Activated naive CD8-positive, alpha-beta T cell (primary cell): Measurements from ENCODE around the gene TBC1D9.

Experiments used
- H3K27ac Mint-ChIP-seq: one replicate; pipeline ENCODE4 v1.8.0; 2021; ENCODE audit warnings: mixed read lengths
- H3K27me3 Mint-ChIP-seq: one replicate; pipeline ENCODE4 v1.8.0; 2021; ENCODE audit warnings: mixed read lengths
- H3K36me3 Mint-ChIP-seq: one replicate; pipeline ENCODE4 v1.8.0; 2021; ENCODE audit warnings: mixed read lengths
- H3K4me1 Mint-ChIP-seq: one replicate; pipeline ENCODE4 v1.8.0; 2021; ENCODE audit warnings: low read depth, mixed read lengths
- H3K4me3 Mint-ChIP-seq: one replicate; pipeline ENCODE4 v1.8.0; 2021; ENCODE audit warnings: mild to moderate bottlenecking, mixed read lengths
- H3K9me3 Mint-ChIP-seq: one replicate; pipeline ENCODE4 v1.8.0; 2021; ENCODE audit warnings: low read depth, mixed read lengths

The TBC1D9 gene

DNA sequence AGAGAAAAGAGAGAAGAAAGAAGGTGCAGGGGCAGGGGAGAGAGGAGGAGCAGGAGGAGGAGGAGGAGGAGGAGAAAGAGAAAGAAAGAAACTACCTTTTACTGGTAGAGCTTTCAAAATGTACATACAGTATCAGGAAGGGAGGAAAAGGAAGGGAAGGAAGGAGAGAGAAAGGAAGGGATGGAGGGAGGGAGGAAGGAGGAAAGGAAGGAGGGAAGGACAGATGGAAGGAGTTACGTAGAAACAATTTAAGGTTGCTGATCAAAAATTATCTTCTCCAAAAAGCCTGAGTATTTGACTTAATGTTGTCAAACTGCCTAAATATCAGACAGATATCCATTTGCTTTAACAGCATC is 13.4 kb downstream of the TBC1D9 start:
- H3K36me3 Mint-ChIP-seq = no peaks in the 10 kb centered on the region
- H3K27ac Mint-ChIP-seq = no peak overlapping the region
- H3K4me1 Mint-ChIP-seq = no peaks in the 10 kb centered on the region
- H3K4me3 Mint-ChIP-seq = no peak overlapping the region
- peaks cover 13% of the 10 kb centered on the region for H3K27me3 Mint-ChIP-seq
- H3K9me3 Mint-ChIP-seq = no peaks in the 10 kb centered on the region

DNA sequence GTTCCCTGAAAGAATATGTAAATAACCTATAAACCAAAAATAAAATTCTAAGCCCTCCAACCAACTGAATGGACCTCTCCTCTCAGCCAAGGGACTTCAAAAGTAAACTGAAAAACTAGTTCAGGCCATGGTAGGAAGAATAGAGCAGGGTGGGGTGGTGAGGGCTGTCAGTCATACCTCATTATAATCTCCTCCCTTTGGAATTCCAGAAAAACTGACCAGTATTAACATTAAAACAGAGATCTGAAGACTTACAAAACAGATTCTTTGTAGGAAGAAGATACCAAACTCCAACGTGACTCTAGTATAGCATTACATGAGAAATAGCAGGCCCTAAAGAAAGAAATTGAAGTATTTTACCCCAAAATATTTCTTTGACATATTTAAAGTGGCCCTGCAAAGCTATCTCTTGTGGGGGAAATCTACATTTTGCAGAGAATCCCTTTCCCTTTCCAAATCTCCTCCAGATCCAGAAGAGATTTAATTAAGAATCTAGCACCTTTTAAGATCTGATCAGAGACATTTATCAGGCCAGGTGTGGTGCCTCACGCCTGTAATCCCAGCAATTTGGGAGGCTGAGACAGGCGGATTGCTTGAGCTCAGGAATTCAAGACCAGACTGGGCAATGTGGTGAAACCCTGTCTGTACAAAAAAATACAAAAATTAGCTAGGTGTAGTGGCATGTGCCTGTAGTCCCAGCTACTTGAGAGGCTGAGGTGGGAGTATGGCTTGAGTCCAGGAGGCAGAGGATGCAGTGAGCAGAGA is 15.1 kb downstream of the TBC1D9 start:
- Mint-ChIP-seq H3K27ac (no peak overlapping the region), H3K27me3 (peaks cover 14% of the 10 kb centered on the region), H3K36me3 (no peaks in the 10 kb centered on the region), H3K9me3 (no peaks in the 10 kb centered on the region), H3K4me1 (no peaks in the 10 kb centered on the region), H3K4me3 (no peak overlapping the region)

DNA sequence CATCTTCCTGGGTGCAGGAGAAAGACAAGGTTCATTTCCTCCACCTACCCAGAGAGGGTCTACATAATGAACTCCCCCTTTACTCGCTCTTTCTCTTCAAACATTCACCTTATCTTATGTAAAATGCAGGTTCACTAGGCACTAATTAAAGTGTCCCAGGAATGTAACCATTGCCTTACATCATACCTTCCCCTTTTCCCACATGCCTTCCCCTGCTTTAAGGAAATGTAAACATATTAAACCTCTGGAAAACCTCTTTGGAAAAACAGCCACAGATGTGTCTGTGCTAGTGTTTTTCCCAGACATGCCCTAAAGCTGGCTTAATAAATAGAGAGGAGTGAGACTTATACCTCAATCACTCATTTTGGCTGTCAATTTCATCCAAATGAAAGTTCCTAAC is 15.8 kb downstream of the TBC1D9 start:
- Mint-ChIP-seq H3K4me1 (no peaks in the 10 kb centered on the region), H3K36me3 (no peaks in the 10 kb centered on the region), H3K27me3 (peaks cover 14% of the 10 kb centered on the region), H3K9me3 (no peaks in the 10 kb centered on the region), H3K4me3 (no peak overlapping the region), H3K27ac (no peak overlapping the region)

DNA sequence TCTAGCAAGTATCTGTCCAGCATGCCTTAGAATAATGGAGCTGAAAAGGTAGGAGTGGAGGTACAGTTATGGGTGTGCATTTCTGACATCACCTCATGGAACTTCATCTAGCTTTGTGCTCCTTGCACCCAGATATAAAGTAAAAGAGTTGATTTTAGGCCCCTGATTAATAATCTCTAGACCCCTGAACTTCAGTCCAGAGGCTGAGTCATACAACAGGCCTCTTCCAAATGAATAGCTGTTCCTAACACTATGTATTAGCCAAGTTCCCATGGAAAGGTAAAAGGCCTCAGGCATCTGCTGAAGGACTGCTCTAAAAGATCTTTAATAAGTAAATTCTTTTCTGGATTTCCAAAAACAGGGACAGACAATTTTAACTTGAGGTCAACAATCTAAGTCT is 16.2 kb downstream of the TBC1D9 start:
- no peaks in the 10 kb centered on the region for H3K36me3 Mint-ChIP-seq

DNA sequence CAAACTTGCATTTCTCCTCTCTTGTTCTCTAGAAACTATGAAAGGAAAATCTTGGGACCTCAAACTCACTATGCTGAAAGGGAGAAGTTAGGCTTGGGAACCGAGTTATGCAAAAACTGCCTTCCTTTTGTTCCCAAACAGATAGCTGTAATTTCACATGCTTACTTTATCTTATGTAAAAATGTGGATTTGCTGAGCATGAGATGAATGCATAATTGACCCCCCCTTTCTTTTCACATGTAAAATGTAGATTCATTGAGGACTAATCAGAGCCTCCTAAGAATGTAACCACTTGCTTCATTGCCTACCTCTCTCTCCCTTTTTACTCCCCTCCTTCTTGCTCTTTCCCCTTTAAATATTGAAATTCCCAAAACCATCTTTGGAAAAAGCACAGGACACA is 18.0 kb downstream of the TBC1D9 start:
- no peak overlapping the region for H3K27ac Mint-ChIP-seq
- H3K4me3 Mint-ChIP-seq = no peak overlapping the region
- peaks cover 16% of the 10 kb centered on the region for H3K27me3 Mint-ChIP-seq
- no peaks in the 10 kb centered on the region for H3K4me1 Mint-ChIP-seq
- no peaks in the 10 kb centered on the region for H3K36me3 Mint-ChIP-seq
- H3K9me3 Mint-ChIP-seq = no peaks in the 10 kb centered on the region

More for the DNA sequence above, 16.2 kb downstream of the TBC1D9 start:
- Mint-ChIP-seq H3K27ac (no peak overlapping the region), H3K27me3 (peaks cover 14% of the 10 kb centered on the region), H3K9me3 (no peaks in the 10 kb centered on the region), H3K4me1 (no peaks in the 10 kb centered on the region), H3K4me3 (no peak overlapping the region)

DNA sequence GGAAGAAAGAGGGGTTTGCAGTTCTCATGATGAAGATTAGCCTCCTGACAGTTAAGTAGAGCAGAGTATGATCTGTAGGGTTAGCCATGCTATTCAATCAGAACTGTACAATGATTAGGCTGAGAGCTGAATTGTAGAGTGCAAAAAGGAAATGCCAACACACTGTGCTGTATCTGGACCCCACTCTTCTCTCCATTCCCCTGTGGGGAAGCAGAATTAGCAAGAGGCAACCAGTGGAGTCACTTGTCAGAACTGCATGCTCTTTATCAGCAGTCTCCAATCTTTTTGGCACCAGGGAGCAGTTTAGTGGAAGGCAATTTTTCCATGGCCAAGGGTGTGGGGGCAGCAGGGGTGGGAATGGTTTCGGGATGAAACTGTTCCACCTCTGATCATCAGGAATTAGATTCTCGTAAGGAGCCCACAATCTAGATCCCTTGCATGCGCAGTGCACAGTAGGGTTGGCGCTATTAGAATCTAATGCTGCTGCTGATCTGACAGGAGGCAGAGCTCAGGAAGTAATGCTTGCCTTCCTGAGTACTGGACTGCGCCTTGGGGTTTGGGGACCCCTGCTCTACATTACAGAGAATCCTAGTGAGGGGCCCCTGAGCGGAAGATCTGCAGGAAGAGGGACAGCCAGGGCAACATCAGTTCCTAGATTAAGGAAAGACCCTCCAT is 19.4 kb downstream of the TBC1D9 start:
- no peaks in the 10 kb centered on the region for H3K9me3 Mint-ChIP-seq
- H3K27ac Mint-ChIP-seq = no peak overlapping the region
- no peaks in the 10 kb centered on the region for H3K36me3 Mint-ChIP-seq
- H3K4me1 Mint-ChIP-seq = no peaks in the 10 kb centered on the region
- peaks cover 16% of the 10 kb centered on the region for H3K27me3 Mint-ChIP-seq
- no peak overlapping the region for H3K4me3 Mint-ChIP-seq

DNA sequence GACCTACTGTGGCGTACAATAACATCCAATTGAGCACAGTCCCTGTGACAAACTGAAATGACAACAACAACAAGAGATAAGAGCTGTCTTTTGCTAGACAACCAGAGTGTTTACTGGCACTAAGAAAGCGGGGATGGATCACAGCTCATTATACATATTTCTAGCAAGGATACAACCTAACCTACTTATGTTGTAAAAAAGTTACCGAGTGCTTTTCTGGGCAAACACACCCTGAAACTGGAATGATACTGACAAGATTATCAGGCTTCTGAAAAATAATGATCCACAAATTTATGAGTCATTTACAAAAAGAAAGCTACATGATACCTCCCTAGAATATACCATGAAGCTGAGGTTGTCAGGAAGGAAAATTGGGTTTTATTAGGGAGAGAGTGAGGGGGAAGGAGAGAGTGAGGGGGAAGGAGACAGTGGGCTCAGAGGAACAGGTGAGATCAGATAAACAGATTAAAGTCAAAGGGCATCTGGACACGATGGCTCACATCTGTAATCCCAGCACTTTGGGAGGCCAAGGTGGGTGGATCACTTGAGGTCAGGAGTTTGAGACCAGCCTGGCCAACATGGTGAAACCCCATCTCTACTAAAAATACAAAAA is 20.3 kb downstream of the TBC1D9 start:
- H3K4me1 Mint-ChIP-seq = no peaks in the 10 kb centered on the region
- no peak overlapping the region for H3K27ac Mint-ChIP-seq
- H3K9me3 Mint-ChIP-seq = no peaks in the 10 kb centered on the region
- no peaks in the 10 kb centered on the region for H3K36me3 Mint-ChIP-seq
- peaks cover 15% of the 10 kb centered on the region for H3K27me3 Mint-ChIP-seq
- no peak overlapping the region for H3K4me3 Mint-ChIP-seq

DNA sequence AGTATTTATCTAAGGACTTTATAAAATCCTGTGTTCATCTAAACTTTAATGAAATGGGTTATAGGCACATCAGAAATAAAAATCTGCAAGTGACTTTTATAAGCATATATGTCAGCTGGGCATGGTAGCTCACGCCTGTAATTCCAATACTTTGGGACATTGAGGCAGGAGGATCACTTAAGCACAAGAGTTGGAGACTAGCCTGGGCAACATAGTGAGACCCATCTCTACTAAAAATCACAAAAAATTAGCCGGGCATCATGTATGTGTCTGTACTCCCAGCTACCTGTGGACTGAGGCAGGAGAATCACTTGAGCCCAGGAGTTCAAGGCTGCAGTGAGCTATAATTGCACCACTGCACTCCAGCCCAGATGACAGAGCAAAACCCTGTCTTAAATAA is 20.9 kb downstream of the TBC1D9 start:
- Mint-ChIP-seq H3K27me3 (peaks cover 13% of the 10 kb centered on the region), H3K36me3 (no peaks in the 10 kb centered on the region), H3K9me3 (no peaks in the 10 kb centered on the region), H3K4me1 (no peaks in the 10 kb centered on the region), H3K27ac (no peak overlapping the region), H3K4me3 (no peak overlapping the region)

DNA sequence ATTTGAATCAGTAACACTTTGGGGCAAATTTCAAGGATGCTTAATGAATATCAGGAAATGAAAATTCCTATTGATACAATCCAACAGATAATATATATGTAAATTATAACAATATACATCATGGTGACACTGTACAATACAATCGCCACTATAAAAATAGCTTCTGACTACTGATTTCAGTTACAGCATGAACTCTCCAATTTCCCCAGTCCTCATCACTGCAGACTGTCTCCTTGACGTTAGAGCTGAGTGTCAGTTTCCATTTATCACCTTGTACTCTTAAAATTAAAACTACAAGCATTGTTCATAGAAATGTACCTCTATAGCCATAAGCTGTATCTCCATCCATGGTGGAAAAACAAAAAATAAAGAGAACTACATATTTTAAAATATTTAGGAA is 23.4 kb downstream of the TBC1D9 start:
- Mint-ChIP-seq H3K36me3 (no peaks in the 10 kb centered on the region), H3K27ac (no peak overlapping the region), H3K4me1 (no peaks in the 10 kb centered on the region), H3K27me3 (peaks cover 9% of the 10 kb centered on the region), H3K9me3 (no peaks in the 10 kb centered on the region), H3K4me3 (no peak overlapping the region)

DNA sequence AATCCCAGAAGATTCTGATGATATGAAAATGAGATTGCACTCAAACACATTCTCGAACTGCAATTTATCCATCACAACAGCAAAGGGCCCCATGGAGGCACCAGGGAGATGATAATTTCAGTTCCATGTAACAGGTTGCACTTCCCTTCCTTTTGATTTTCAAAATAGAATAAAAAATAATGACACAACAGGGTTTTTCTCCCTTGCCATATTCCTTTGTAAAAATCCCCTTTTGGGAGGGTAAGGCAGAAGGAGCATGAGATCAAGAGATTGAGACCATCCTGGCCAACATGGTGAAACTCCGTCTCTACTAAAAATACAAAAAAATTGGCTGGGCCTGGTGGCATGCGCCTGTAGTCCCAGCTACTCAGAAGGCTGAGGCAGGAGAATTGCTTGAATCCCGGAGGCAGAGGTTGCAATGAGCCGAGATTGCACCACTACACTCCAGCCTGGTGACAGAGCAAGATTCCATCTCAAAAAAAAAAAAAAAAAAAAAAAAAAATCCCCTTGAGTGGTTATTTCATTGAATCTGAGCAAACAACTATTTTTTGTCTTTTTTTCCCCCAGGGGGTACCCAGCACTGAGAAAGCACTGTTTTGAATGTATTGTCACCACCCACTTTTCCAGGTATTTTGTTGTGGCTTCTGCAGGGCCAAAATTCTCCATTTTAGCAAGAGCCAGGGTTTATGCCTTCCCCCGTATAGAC is 26.7 kb downstream of the TBC1D9 start:
- no peaks in the 10 kb centered on the region for H3K4me1 Mint-ChIP-seq
- H3K4me3 Mint-ChIP-seq = no peak overlapping the region
- no peaks in the 10 kb centered on the region for H3K36me3 Mint-ChIP-seq
- no peaks in the 10 kb centered on the region for H3K9me3 Mint-ChIP-seq
- H3K27ac Mint-ChIP-seq = no peak overlapping the region
- peaks cover 7% of the 10 kb centered on the region for H3K27me3 Mint-ChIP-seq

DNA sequence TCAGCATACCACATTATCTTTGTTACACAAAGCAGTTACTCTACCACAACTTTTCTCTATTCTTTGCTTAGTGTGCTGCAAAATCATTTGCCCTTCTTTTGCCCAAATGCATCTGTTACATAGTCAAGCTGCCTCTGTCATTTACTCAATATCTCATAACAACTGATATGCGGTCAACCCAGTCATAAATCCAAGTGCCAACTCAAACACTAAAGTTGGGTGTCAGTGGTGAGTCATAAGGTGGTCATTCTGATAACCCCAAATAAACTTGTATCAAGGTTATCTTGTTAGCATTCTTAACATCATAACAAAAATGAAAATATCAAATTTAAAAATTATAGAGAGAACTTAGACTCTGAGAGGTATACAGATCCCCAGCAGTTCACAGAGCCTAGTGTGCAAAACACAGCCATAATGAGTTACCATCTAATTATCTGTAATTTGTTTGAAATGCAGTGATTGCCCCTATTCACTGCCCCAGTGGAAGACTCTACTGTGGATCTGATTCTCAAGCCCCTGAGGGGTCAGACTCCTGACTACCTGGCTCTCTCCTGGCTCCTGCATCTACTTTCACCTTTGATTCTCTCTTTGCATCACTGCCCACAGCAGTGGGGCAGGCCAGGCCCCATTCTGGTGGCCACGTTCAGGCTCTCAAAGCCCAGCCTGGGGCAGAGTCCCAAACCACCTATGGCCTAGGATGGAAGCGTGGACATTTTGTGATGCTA is 29.2 kb downstream of the TBC1D9 start:
- Mint-ChIP-seq H3K4me1 (no peaks in the 10 kb centered on the region), H3K27me3 (peaks cover 5% of the 10 kb centered on the region), H3K36me3 (no peaks in the 10 kb centered on the region), H3K27ac (no peak overlapping the region), H3K4me3 (no peak overlapping the region), H3K9me3 (no peaks in the 10 kb centered on the region)

DNA sequence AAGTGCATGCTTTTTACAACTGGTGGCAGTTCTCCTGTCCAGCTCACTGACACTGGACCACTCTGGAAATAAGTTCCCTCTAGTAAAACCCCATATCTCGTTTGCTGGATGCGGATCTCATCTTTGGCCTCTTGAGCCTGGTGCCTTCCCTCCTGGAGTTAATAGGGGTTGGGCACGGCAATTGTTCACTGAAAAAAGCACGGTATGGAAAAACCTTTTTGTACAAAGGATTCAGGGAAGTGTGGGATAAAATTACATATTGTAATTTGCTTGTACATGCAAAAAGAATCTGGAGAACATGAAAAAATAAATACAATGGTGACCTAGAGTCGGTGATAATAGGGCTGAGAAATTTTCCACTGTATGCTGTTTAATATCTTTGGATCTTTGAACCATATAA is 30.6 kb downstream of the TBC1D9 start:
- Mint-ChIP-seq H3K27me3 (peaks cover 5% of the 10 kb centered on the region), H3K9me3 (no peaks in the 10 kb centered on the region), H3K4me3 (no peak overlapping the region), H3K27ac (no peak overlapping the region), H3K4me1 (peaks cover 10% of the 10 kb centered on the region), H3K36me3 (no peaks in the 10 kb centered on the region)

DNA sequence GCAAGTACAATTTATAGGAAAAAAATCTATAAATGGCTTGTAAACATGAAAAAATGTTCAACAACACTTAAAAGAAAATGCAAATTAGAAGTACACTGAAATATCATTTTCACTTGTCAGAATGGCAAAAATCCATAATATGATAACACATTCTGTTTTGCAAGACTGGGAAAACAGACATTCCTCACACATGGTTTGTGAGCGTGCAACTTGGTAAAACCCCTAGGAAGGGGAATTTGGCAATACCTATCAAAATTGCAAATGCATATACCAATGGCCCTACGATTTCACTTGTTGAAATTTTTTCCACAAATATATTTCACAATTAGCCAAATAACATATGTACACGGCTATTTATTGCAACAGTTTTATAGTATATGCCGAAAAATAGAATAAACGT is 31.4 kb downstream of the TBC1D9 start:
- Mint-ChIP-seq H3K27me3 (peaks cover 5% of the 10 kb centered on the region), H3K4me3 (no peak overlapping the region), H3K36me3 (no peaks in the 10 kb centered on the region), H3K27ac (no peak overlapping the region), H3K9me3 (no peaks in the 10 kb centered on the region), H3K4me1 (peaks cover 10% of the 10 kb centered on the region)

DNA sequence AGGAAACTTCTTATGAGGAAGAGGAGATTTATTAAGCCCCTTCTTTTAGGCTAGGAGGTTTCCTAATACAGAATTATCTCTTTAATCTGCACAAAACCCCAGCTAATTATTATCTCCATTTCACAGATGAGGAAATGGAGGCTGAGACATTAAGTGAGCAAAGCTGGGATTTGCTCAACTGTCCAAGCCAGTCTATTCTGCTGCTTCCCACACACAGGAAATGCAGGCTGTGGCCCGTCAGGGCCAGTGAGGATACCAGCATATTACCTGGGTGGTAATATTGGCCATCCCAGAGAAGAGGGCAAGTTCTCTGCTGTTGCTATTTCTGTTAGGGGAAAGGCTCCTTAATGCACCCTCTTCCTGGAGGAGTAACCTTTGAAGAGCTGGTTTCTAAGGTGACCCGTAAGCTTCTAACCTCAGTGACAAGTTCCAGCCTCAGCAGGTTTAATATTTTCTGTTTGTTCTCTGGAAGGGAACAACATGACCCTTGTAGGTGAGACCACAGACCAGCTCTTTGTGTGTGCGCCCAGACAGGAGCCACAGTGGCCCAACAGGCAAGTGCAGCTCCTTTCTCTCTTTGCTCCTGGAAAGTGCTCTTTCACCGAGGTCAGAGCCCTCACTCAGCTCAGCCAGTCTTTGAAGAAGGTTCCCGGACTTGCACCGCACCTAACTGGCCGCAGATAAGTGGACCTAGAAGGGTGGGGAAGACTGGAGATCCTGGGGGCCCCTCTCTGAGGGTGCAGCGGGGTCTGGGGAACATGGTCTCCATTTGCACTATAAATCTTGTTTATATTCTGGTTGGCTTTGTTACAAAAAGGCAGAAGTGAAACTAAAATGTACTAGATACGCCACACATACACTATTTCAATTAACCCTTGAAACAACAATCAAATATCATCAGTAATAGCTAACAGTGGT is 35.5 kb downstream of the TBC1D9 start:
- Mint-ChIP-seq H3K4me3 (peak overlapping the region; percentile 33), H3K4me1 (peaks cover 10% of the 10 kb centered on the region), H3K9me3 (no peaks in the 10 kb centered on the region), H3K27me3 (peaks cover 2% of the 10 kb centered on the region), H3K36me3 (no peaks in the 10 kb centered on the region), H3K27ac (no peak overlapping the region)
